NB4 (cell line): ENCODE data around the gene BCKDHB.

Source experiments
- DNase-seq: peaks from one replicate; pipeline ENCODE4 v3.0.0; 2010; ENCODE audit warnings: low read depth
- H3K4me3 ChIP-seq: one replicate; pipeline ENCODE4 v1.5.1; 2011; ENCODE audit warnings: mild to moderate bottlenecking, low read depth, low read length, moderate library complexity
- MYC ChIP-seq: IDR thresholded peaks from 2 replicates; pipeline ENCODE4 v1.6.1; 2011; ENCODE audit warnings: low read depth, low read length
- POLR2A ChIP-seq: IDR thresholded peaks from 2 replicates; pipeline ENCODE4 v1.6.1; 2011; ENCODE audit warnings: mild to moderate bottlenecking; ENCODE audit not compliant: insufficient read length; ENCODE audit errors: extremely low read depth
- TF ChIP-seq, protein P1 (sequence below): IDR thresholded peaks from one replicate; pipeline ENCODE4 v1.5.1; 2012; ENCODE audit warnings: low read depth, low read length
- TF ChIP-seq, protein P2 (sequence below): IDR thresholded peaks from 2 replicates; pipeline ENCODE4 v1.6.1; 2011; ENCODE audit warnings: low read depth, low read length

The BCKDHB gene

DNA sequence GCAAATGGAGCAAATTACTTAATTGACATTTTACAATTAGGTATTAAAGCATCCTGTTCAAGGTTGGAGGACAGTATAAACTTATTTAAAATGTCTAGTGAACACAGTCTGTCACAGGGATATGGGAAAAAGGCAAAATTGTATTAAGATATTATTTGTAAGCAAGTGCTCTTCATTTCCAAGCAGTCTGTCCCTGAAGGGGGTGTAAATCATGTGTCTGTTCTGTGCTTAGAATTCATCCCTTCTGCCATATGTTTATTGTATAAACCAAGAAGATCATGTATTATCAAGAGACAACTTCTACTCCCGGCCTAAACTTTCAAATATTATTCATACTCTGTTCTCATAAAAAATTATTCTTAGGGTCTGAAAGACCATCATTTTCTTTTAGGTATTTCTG lies 144.8 kb downstream of the BCKDHB start:
- TF ChIP-seq, protein P1, sequence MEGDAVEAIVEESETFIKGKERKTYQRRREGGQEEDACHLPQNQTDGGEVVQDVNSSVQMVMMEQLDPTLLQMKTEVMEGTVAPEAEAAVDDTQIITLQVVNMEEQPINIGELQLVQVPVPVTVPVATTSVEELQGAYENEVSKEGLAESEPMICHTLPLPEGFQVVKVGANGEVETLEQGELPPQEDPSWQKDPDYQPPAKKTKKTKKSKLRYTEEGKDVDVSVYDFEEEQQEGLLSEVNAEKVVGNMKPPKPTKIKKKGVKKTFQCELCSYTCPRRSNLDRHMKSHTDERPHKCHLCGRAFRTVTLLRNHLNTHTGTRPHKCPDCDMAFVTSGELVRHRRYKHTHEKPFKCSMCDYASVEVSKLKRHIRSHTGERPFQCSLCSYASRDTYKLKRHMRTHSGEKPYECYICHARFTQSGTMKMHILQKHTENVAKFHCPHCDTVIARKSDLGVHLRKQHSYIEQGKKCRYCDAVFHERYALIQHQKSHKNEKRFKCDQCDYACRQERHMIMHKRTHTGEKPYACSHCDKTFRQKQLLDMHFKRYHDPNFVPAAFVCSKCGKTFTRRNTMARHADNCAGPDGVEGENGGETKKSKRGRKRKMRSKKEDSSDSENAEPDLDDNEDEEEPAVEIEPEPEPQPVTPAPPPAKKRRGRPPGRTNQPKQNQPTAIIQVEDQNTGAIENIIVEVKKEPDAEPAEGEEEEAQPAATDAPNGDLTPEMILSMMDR = no peak
- TF ChIP-seq MYC = no peak
- TF ChIP-seq, protein P2, sequence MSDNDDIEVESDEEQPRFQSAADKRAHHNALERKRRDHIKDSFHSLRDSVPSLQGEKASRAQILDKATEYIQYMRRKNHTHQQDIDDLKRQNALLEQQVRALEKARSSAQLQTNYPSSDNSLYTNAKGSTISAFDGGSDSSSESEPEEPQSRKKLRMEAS = no peak
- TF ChIP-seq POLR2A = no peak
- no peak for DNase-seq
- no peak overlapping the region for H3K4me3 ChIP-seq

DNA sequence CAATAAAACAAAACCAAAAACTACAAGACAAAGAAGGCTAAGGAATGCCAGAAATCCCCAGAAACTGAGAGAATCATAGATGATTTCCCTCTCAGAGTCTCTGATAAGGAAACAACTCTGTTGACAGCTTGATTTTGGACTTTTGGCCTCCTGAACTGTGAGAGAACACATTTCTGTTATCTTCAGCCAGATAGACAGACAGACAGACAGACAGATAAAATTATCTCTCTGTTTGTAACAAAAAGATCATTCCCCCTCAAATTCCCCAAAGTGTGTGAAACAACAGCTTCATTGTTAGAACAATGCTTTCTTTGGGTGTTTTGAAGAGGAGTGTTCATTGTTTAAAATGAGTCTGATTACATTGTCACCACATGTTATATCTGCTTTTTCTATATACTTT lies 148.2 kb downstream of the BCKDHB start:
- TF ChIP-seq, protein P2 = no peak
- TF ChIP-seq MYC (no peak), POLR2A (no peak)
- TF ChIP-seq, protein P1 = no peak
- no peak overlapping the region for H3K4me3 ChIP-seq
- no peak for DNase-seq

DNA sequence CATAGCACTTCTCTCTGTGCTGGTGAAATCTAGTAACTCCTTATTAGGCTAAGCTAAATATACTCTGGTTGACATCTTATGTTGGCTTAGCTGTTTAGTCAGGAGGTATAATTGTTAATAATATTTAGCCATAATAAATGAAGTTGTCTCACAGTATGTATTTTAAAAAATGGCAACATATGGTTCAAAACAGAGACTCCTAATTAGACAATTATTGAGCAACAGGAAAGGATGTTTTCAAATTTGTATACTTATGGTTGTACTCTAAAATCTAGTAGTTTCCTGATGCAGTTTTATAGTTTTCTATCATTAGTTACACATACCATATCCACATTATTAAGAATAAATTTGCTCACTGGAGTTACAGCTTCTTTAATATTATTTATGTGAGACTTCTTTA lies 150.2 kb downstream of the BCKDHB start:
- TF ChIP-seq, protein P2 = no peak
- TF ChIP-seq, protein P1 = no peak
- TF ChIP-seq MYC (no peak), POLR2A (no peak)
- H3K4me3 ChIP-seq = no peak overlapping the region

DNA sequence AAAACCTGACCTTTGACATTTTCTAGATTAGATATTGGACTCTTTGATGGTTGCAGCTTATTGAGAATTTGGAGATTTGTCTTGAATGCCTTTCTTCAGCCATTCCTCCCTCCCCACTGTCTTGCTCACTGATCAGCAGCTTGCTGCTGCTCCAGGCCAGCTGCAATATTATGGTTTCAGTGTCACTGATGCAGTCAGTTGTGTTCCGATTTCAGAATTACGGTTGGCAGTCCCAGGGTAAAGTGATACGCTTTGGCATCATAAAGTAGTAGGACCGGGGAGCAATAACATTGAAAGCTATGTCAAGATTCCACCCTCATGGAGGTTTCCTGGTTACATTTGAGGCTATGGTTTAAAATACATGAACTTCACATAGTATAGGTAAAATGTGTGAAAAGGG lies 152.6 kb downstream of the BCKDHB start:
- H3K4me3 ChIP-seq = no peak overlapping the region
- TF ChIP-seq MYC = no peak
- no peak for DNase-seq

More for the DNA sequence above, 150.2 kb downstream of the BCKDHB start:
- DNase-seq = no peak

DNA sequence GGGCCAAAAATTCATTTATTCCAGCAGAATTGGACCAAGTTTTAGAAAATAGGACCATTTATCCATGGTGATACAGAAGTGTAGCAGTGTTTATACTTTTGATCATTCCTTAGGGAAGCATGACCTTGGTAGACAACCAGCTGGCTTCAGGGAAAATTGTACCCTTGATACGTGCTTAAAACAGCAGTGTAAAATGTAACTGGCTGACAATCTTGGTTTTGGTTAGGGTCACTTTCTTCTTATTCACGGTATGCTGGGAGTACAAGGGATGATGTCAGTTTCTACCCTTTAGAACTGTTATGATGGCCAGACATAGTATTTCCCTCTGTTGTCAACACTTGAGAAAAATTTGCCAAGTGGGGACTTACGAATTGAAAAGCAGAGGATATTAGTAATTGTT lies 157.1 kb downstream of the BCKDHB start:
- DNase-seq = no peak
- no peak overlapping the region for H3K4me3 ChIP-seq
- TF ChIP-seq, protein P1 = no peak
- TF ChIP-seq MYC = no peak
- TF ChIP-seq POLR2A = no peak
- TF ChIP-seq, protein P2 = no peak

DNA sequence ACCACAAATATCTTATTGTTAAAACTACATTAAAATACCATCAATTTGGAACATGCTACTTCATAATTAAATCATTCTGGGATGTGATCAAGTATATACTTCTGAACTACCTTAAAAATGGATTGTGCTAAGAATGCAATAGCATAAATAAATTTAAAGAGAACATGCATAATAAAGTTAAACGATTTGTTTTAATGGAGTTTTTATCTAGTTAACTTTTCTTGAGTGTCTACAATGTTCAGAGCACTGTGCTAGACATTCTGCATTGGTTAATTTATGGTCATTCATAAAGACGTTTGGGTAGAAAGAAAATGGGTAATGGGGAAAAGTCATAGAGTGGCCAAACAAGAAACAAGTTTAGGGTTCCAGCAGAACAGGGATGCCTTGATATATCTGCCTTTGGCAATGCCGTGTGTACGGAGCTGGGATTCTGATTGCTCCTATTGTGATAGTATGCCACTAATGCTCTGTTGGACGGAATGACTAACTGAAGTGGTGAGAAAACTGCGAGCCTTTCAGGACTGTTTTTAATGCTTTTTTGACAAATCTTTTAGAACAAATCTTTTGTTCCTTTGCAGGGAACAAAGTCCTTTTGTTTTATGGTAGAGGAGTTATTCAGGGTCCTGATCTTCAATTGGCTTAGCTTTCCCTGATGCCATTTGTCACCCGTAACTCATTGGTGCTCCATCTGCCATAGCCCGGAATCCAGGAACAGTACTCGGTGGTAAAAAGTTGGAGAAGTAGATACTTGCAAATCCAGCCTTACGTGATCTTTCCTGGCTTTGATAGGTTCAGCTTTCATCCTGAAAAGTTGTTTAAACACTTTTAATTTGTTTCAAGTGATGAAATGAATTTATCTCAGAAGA lies 162.6 kb downstream of the BCKDHB start:
- DNase-seq = no peak
- TF ChIP-seq, protein P2 = no peak
- TF ChIP-seq, protein P1 = no peak
- no peak for TF ChIP-seq MYC
- TF ChIP-seq POLR2A = no peak

More for the DNA sequence above, 162.6 kb downstream of the BCKDHB start:
- H3K4me3 ChIP-seq = no peak overlapping the region
